Activated CD8-positive, alpha-beta memory T cell treated with anti-CD3 and anti-CD28 coated beads, Interleukin-2, amount 10 ng/mL, durations not matched to agents 7 days and 5 days (primary cell): ENCODE results near the gene DPYSL4. TPM values are rescaled to one million over a fixed set of nuclear protein-coding genes. Genes with fewer than 3 reads are reported as not detected.

Experiments used
- ATAC-seq: fragments of 150-1000 bp; cut with Tn5 transposase; one replicate; pipeline ENCODE4 v1.10.0; 2021; ENCODE audit warnings: moderate library complexity
- CTCF ChIA-PET: fragments of 350-600 bp; sonication (Branson Sonifier 250); formaldehyde crosslinking; loops from one replicate; lab custom pipeline; 2021; ENCODE audit warnings: antibody characterized with exemption; lab: Charles Lee
- DNase-seq: peaks from one replicate; pipeline ENCODE4 v3.0.0-alpha.2; 2020
- H3K27ac Mint-ChIP-seq: one replicate; pipeline ENCODE4 v1.8.0; 2021; ENCODE audit warnings: mild to moderate bottlenecking, mixed read lengths
- H3K27me3 Mint-ChIP-seq: one replicate; pipeline ENCODE4 v1.8.0; 2021; ENCODE audit warnings: mixed read lengths
- H3K36me3 Mint-ChIP-seq: one replicate; pipeline ENCODE4 v1.8.0; 2021; ENCODE audit warnings: mild to moderate bottlenecking, mixed read lengths
- H3K4me1 Mint-ChIP-seq: one replicate; pipeline ENCODE4 v1.8.0; 2021; ENCODE audit warnings: mixed read lengths
- H3K4me3 Mint-ChIP-seq: one replicate; pipeline ENCODE4 v1.8.0; 2021; ENCODE audit warnings: mild to moderate bottlenecking, moderate library complexity, mixed read lengths
- H3K9me3 Mint-ChIP-seq: one replicate; pipeline ENCODE4 v1.8.0; 2022; ENCODE audit warnings: low read depth, mixed read lengths
- total RNA-seq, 2 experiments: library from RNA; stranded (reverse); gene quantifications; one replicate each; pipeline ENCODE4 v1.2.3, GENCODE V29; 2021

The DPYSL4 gene
- total RNA-seq, 2 experiments from 2014 or later = 1.5 to 2.6 TPM

DNA sequence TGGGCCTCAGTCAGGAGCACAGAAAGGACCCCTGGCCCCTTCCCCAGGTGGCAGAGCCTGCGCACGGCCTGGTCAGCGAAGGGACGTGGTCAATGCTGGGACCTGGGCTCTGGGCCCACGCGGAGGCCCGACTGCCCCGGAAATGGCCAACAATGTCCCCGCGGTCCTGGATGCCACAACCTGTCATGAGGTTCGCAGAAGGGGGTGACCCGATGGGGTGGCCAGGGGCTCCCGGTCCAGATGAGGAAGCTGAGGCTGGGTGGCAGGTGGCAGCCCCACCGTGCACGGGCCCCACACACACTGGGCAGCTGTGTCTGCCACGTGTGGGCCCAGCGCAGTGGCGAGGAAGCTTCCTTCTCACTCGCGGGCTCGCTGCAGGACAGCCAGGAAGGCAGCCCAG is 49.4 kb downstream of the DPYSL4 start:
- no peaks in the 10 kb centered on the region for H3K9me3 Mint-ChIP-seq
- no peak overlapping the region for H3K27ac Mint-ChIP-seq
- H3K27me3 Mint-ChIP-seq = no peaks in the 10 kb centered on the region
- CTCF ChIA-PET = no interaction called here
- H3K36me3 Mint-ChIP-seq = no peaks in the 10 kb centered on the region
- no peak for DNase-seq
- peaks cover 16% of the 10 kb centered on the region for H3K4me1 Mint-ChIP-seq
- ATAC-seq = no peak
- no peak overlapping the region for H3K4me3 Mint-ChIP-seq

DNA sequence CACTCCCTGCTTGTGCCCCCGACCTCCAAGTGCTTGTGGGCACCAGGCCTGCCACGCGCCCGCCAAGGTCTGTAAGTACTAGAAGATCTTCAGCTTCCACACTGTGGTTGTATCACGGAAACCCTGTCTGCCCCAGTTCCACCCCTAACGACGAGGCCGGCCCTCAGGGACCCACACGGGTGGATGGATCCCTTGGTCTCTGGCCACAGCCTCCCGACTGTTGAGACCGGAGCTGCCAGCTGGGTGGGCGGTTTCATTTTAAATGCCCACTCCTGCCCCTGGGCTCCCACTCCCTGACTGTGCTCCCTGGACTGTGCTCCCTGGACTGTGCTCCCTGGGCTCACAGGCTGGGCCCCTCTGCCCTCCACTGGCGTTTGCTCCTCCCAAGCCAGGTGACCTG is 50.1 kb downstream of the DPYSL4 start:
- H3K4me1 Mint-ChIP-seq = peaks cover 12% of the 10 kb centered on the region
- CTCF ChIA-PET = no interaction called here
- no peak for DNase-seq
- H3K27ac Mint-ChIP-seq = no peak overlapping the region
- H3K4me3 Mint-ChIP-seq = no peak overlapping the region
- no peaks in the 10 kb centered on the region for H3K9me3 Mint-ChIP-seq
- no peak for ATAC-seq
- H3K27me3 Mint-ChIP-seq = no peaks in the 10 kb centered on the region
- no peaks in the 10 kb centered on the region for H3K36me3 Mint-ChIP-seq

DNA sequence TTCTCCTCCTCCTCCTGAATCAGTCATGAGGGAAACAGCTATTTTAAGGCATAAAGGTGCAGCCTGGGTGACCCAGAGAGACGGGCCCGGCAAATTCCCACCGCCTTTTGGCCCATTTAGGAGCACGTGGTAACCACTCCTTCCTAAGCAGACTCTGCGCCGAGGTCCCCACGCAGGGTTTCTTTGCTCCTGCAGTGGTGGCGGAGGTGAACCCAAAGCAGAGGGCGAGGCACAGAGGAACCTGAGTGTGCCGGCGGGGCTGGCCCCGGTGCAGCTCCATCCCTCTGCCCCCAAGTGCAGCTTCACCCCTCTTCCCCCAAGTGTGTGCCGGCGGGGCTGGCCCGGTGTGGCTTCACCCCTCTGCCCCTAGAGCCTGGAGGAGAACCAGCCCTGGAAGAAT is 50.6 kb downstream of the DPYSL4 start:
- Mint-ChIP-seq H3K36me3 (no peaks in the 10 kb centered on the region), H3K27ac (no peak overlapping the region), H3K4me1 (peaks cover 6% of the 10 kb centered on the region), H3K9me3 (no peaks in the 10 kb centered on the region), H3K4me3 (no peak overlapping the region), H3K27me3 (no peaks in the 10 kb centered on the region)
- CTCF ChIA-PET = no interaction called here
- ATAC-seq = no peak
- no peak for DNase-seq

DNA sequence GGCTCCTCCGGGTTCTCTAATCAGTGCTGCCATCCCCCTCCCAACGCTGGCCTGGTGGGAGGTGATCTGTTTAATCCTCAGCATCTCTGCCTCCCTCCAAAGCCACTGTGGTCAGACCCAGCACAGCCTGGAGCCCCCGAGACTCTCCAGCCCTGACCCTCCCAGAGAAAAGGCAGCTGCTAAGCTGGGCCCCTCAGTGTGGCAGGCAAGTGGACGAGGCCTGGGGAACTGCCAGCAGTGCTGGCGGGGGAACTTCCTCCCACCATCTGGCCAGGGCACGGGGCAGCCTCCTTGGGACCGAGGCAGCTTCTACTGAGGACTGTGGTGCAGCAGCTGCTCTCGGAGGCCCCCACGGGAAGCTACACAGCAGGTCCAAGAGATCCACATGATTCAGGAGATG is 51.1 kb downstream of the DPYSL4 start:
- no peak for ATAC-seq
- Mint-ChIP-seq H3K27ac (no peak overlapping the region), H3K9me3 (no peaks in the 10 kb centered on the region), H3K27me3 (no peaks in the 10 kb centered on the region), H3K4me3 (no peak overlapping the region), H3K36me3 (no peaks in the 10 kb centered on the region), H3K4me1 (peaks cover 4% of the 10 kb centered on the region)
- CTCF ChIA-PET = no interaction called here
- DNase-seq = no peak

DNA sequence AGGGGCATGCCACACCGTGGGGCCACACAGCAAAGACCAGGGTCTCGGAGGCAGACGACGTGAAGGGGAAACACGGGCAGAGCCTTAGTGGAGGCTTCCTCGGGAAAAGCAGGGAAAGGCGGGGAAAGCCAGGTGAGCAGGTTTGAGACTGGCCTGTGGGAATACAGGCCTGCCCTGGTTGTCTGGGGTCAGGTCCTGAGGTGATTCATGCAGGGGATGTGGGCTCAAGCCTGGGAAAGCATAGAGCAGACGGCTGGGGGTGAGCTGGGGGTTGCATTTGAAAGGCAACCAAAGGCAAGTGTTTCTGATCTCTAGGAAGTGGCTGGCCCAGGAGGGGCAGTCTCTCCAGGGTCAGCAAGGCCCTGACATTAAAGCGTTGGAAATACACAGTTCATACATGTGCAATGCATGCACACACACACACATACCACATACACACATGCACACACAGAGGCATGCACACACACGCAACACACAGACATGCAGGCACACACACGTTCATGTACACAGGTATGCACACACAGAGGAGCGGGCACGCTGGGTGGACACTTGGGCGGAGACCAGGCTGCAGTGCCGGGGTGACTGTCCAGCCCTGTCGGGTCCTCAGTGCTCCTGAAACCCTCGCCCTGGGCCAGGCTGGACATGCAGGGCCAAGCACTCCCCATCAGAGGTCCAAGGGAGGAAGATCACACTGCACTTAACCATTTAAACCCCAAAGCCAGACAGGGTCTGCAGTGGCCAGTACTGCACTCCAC is 51.8 kb downstream of the DPYSL4 start:
- CTCF ChIA-PET = no interaction called here
- H3K36me3 Mint-ChIP-seq = no peaks in the 10 kb centered on the region

DNA sequence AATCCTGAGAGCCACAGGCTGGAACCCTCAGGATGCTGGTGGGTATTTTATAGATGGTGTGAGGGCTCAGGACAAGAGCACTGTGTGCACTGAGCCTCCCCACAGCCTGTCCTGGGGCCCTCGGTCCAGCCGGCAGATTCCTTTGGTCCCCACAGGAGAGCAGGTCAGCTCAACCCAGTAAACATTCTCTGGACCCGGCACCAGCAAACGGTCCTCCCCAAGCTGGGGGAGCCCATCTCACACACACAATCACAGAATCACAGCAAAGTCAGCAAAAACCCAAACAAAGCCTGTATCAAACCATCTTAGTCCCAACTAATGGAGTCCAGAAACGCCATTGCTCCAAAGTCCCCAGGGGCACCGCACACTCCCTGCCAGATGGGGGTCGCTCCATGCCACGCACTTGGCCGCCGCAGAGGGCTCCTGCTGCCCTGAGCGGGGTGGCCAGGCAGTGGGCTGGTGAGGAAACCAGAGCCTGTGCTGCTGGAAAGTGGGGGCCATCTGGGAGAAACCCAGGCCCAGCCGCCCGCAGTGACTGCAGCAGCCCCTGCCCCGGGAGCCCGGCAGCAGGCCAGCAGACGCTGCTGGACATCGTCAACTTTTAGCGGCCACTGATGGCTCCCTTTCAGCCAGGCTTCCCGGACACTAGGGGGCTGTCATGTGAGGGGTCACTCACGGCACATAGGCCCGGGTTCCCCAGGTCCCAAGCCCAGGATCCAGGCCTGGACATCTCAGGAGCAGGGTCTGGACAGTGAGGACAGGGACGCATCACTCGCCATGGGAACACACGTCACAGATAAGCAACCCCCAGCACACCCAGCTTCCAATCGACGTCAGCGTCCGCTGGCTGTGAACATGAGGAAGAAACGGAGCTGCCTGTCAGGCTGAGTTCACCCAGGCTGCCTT is 52.6 kb downstream of the DPYSL4 start:
- no peaks in the 10 kb centered on the region for H3K4me1 Mint-ChIP-seq
- ATAC-seq (no peak), DNase-seq (no peak)
- H3K27me3 Mint-ChIP-seq = no peaks in the 10 kb centered on the region
- H3K27ac Mint-ChIP-seq = no peak overlapping the region
- H3K9me3 Mint-ChIP-seq = no peaks in the 10 kb centered on the region
- CTCF ChIA-PET = no interaction called here
- no peak overlapping the region for H3K4me3 Mint-ChIP-seq
- no peaks in the 10 kb centered on the region for H3K36me3 Mint-ChIP-seq

More for the DNA sequence above, 51.8 kb downstream of the DPYSL4 start:
- Mint-ChIP-seq H3K27ac (no peak overlapping the region), H3K9me3 (no peaks in the 10 kb centered on the region), H3K4me1 (no peaks in the 10 kb centered on the region), H3K27me3 (no peaks in the 10 kb centered on the region), H3K4me3 (no peak overlapping the region)
- DNase-seq (no peak), ATAC-seq (no peak)

DNA sequence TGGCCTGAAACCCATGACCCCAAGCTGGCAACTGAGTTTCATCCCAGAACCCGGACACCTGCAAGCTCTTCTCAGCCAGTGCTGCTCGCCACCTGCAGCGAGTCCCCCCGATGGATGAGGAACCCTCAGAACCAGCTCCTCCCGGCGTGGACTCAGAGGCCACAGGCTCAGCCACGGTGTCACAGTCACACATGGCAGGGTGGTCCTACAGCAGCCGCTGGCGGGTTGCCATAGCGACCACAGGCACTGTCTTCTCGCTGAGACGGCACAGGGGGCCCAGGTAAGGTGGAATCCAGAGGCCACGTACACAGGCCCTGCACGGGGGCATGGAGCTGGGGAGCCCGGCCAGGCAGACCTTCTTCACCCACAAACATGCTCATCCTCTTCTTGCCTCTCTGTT is 53.4 kb downstream of the DPYSL4 start:
- Mint-ChIP-seq H3K27me3 (no peaks in the 10 kb centered on the region), H3K4me1 (no peaks in the 10 kb centered on the region), H3K36me3 (no peaks in the 10 kb centered on the region), H3K9me3 (no peaks in the 10 kb centered on the region), H3K27ac (no peak overlapping the region), H3K4me3 (no peak overlapping the region)
- CTCF ChIA-PET = no interaction called here
- DNase-seq (no peak), ATAC-seq (no peak)

DNA sequence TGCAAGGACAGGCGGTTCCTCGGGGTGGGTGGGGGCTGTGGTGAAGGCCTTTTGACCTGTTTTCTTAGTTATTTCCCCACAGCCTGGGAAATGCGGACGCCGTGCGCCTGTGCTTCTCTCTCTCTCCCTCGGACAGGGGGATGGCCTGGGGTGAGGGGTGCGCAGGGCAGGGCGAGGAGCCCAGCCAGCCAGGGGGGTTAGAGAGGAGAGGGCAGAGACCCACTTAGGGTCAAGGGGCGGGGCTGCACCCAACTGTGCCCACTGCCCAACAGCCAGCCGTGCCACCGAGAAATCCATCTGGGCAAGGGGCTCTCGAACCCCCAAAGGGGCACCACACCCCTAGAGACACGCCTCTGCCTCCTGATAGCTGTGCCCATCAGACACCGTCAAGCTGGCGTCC is 53.8 kb downstream of the DPYSL4 start:
- ATAC-seq = no peak
- no peaks in the 10 kb centered on the region for H3K4me1 Mint-ChIP-seq
- no peaks in the 10 kb centered on the region for H3K9me3 Mint-ChIP-seq
- H3K27ac Mint-ChIP-seq = no peak overlapping the region
- H3K4me3 Mint-ChIP-seq = no peak overlapping the region
- no peaks in the 10 kb centered on the region for H3K36me3 Mint-ChIP-seq
- H3K27me3 Mint-ChIP-seq = no peaks in the 10 kb centered on the region
- CTCF ChIA-PET = no interaction called here
- no peak for DNase-seq

DNA sequence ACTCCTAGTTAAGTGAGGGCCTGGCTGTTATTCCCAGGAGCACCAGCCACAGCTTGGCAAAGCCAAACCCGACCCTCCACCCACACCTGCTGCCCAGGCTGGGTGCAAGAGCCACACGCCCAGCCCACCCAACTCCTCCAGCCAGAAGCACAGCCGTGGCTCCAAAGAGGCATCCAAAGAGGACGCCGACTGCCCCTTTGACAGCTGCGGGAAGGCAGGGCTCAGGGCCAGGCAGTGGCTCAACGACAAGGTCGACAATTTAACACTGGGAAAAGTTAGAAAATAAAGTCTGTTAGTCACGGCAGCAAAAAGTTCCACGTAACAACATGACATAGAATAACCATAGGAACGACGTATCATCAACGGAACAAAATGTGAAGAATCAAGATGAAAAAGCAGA is 54.3 kb downstream of the DPYSL4 start:
- ATAC-seq = no peak

DNA sequence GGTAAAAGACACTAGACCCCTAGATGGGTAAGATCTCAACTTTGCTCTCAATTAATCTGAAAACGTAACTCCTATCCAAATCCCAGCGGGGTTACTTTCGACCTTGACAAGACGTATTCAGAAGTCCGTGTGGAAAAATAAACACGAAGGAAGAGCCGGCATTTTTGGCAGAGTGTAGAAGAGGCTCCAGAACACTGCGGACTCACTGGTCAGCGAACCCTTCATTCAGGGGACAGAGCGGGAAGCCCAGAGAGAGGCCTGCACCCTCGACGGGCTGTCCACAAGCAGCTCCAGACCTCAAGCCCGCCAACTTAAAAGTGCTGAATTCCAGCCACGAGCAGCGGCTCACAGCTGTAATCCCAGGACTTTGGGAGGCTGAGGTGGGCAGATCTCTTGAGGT is 54.7 kb downstream of the DPYSL4 start:
- Mint-ChIP-seq H3K27ac (no peak overlapping the region), H3K36me3 (no peaks in the 10 kb centered on the region), H3K27me3 (no peaks in the 10 kb centered on the region), H3K4me1 (no peaks in the 10 kb centered on the region), H3K4me3 (no peak overlapping the region), H3K9me3 (no peaks in the 10 kb centered on the region)
- CTCF ChIA-PET = no interaction called here
- no peak for ATAC-seq
- no peak for DNase-seq

More for the DNA sequence above, 54.3 kb downstream of the DPYSL4 start:
- H3K36me3 Mint-ChIP-seq = no peaks in the 10 kb centered on the region
- DNase-seq = no peak
- no peaks in the 10 kb centered on the region for H3K9me3 Mint-ChIP-seq
- no peaks in the 10 kb centered on the region for H3K4me1 Mint-ChIP-seq
- H3K27me3 Mint-ChIP-seq = no peaks in the 10 kb centered on the region
- CTCF ChIA-PET = no interaction called here
- no peak overlapping the region for H3K27ac Mint-ChIP-seq
- H3K4me3 Mint-ChIP-seq = no peak overlapping the region

DNA sequence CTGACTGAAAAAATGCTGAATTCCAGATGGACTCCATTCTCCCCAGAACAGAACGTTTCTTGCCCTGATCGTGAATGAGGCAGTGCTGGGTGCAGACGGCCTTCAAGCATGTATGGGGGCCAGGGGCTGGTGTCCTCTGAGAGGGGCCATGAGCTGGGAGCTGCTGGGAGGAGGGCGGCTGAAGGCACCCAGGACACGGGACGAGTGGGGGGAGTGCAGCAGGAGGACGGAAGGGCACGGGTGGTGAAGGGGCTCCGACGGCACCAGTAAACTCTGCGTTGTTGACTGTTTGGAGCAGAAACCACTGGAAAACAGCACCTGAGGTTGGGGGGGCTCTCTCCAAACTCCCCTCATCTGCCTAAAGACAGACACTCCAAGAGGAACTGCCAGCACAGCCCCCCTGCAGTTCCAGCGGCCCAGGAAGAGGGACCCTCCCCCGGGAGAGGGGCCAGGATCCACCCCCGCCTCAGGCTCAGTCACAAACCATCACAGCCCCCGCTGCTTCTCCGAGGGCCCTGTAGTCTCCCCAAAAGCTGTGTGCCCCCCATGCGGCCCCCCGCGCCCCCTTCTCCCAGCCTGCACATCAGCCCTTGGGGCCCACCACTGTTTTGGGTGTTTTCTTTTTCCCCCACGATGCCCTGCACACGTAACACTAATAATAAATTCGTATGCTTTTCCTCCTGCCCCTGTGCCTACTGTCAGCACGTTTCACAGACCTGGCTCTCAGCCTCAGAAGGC is 55.5 kb downstream of the DPYSL4 start:
- Mint-ChIP-seq H3K27me3 (no peaks in the 10 kb centered on the region), H3K27ac (no peak overlapping the region), H3K4me3 (no peak overlapping the region), H3K36me3 (no peaks in the 10 kb centered on the region), H3K9me3 (no peaks in the 10 kb centered on the region), H3K4me1 (no peaks in the 10 kb centered on the region)
- ATAC-seq = no peak
- DNase-seq = no peak
- CTCF ChIA-PET = no interaction called here

DNA sequence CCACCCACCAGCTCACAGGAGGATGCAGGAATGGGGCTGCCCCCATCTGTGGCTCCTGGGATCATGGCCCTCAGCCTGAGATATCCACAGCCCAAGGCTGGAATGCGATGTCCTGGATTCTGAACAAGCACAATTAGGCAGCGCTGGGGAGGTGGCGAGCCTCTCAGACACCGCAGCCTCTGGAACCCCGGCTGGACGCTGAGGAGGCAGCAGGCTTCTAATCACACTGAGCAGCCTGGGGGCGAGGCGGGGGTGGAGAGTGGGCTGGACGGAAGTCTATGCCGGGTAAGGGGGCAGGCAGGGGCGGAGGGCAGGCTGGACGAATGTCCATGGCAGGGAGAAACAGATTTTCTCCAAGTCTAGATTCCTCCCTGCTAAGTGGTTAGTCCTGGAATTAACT is 56.4 kb downstream of the DPYSL4 start:
- CTCF ChIA-PET = no interaction called here
- H3K4me3 Mint-ChIP-seq = no peak overlapping the region
- no peak overlapping the region for H3K27ac Mint-ChIP-seq
- no peaks in the 10 kb centered on the region for H3K9me3 Mint-ChIP-seq
- no peak for DNase-seq
- no peak for ATAC-seq
- H3K4me1 Mint-ChIP-seq = no peaks in the 10 kb centered on the region
- no peaks in the 10 kb centered on the region for H3K27me3 Mint-ChIP-seq
- no peaks in the 10 kb centered on the region for H3K36me3 Mint-ChIP-seq

DNA sequence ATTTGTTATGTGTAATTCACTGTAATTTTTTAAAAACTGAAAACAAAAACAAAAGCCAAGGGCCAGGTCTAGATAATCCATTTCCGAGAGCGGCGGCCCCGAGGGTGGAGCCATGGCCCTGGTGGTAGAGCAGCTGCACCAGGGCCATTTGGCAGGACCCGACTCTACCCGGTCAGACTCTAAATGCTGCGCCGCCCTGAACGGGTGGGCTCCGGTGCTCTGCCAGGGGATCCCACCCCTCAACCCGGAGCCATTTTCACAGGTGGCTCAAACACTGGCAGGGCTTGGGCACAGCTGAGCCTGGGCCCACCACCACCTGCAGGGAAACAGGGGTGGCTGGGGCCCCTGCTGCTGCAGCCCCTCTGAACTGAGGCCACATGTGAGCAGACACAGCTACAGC is 56.9 kb downstream of the DPYSL4 start:
- no peaks in the 10 kb centered on the region for H3K9me3 Mint-ChIP-seq
- no peak overlapping the region for H3K4me3 Mint-ChIP-seq

More for the DNA sequence above, 56.9 kb downstream of the DPYSL4 start:
- no peaks in the 10 kb centered on the region for H3K36me3 Mint-ChIP-seq
- H3K27ac Mint-ChIP-seq = no peak overlapping the region
- no peak for ATAC-seq
- H3K4me1 Mint-ChIP-seq = no peaks in the 10 kb centered on the region
- no peak for DNase-seq
- CTCF ChIA-PET = no interaction called here
- no peaks in the 10 kb centered on the region for H3K27me3 Mint-ChIP-seq
